ENCODE data around the gene CCDC70. TPM values are rescaled to one million over a fixed set of nuclear protein-coding genes. Genes with fewer than 3 reads are reported as not detected.
"Not testable (repeated sequence)": the region's sequence is repeated elsewhere in the genome, so short reads cannot be mapped to it uniquely, and the experiment has no call there.

CCDC70 gene
- total RNA-seq, 1 donor from 2014 or later, result not detected

GRCh38 chr13:51906581-51906980, 44.8 kb downstream of the CCDC70 start:
- Mint-ChIP-seq H3K4me3 (ENCODE audit: unreplicated experiment) (no peak overlapping the region), H3K27me3 (ENCODE audit: unreplicated experiment) (peaks cover 6% of the 10 kb centered on the region), H3K4me1 (ENCODE audit: unreplicated experiment) (no peaks in the 10 kb centered on the region), H3K36me3 (ENCODE audit: low read depth, unreplicated experiment) (no peaks in the 10 kb centered on the region), H3K9me3 (ENCODE audit: unreplicated experiment) (no peaks in the 10 kb centered on the region), H3K27ac (ENCODE audit: unreplicated experiment) (no peak overlapping the region)
- no peak for DNase-seq (ENCODE audit: low spot score)
- no peak for TF ChIP-seq CTCF (IDR thresholded peaks at IDR 0.05; ENCODE audit: unreplicated experiment)

DNA sequence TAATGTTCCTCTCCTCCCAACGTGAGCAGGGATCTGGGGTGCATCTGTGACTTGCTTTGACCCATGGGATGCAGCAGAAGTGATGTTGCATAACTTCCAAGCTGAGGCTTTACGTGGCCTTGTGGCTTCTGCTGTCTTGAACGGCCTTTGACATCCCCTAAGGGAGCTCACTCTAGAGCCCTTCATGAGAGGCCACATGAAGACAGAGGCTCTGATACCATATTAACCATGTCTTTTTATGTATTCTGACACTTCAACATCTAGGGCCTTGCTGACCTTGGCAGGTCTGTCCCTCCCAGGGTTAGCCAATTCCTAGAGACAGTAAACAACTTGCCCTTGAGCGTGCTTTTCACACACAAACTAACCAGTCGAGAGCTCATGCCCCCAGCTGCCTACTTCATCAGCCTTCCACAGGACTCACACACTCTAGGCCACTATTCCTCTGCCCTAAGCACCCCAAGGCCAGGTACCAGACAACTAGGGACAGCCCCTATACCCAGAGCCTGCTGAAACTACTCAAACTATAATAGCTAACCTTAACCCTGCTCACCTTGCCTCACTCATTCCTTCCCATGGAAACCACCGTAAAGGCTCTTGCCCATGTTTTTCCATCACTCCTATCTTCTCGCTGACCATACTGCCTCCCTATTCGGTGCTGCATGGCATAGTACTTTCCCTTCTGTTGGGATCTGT, 45.4 kb downstream of the CCDC70 start:
- Mint-ChIP-seq H3K27me3 (ENCODE audit: unreplicated experiment) (peaks cover 6% of the 10 kb centered on the region), H3K27ac (ENCODE audit: unreplicated experiment) (no peak overlapping the region), H3K4me1 (ENCODE audit: unreplicated experiment) (no peaks in the 10 kb centered on the region), H3K4me3 (ENCODE audit: unreplicated experiment) (no peak overlapping the region), H3K9me3 (ENCODE audit: unreplicated experiment) (no peaks in the 10 kb centered on the region), H3K36me3 (ENCODE audit: low read depth, unreplicated experiment) (no peaks in the 10 kb centered on the region)
- DNase-seq (ENCODE audit: low spot score), result no peak
- TF ChIP-seq CTCF (IDR thresholded peaks at IDR 0.05; ENCODE audit: unreplicated experiment), result no peak

GRCh38 chr13:51909265-51909664, 47.5 kb downstream of the CCDC70 start:
- not testable (repeated sequence) for H3K4me1 Mint-ChIP-seq (ENCODE audit: unreplicated experiment); H3K27ac Mint-ChIP-seq (ENCODE audit: unreplicated experiment); H3K9me3 Mint-ChIP-seq (ENCODE audit: unreplicated experiment); DNase-seq (ENCODE audit: low spot score); H3K27me3 Mint-ChIP-seq (ENCODE audit: unreplicated experiment); H3K4me3 Mint-ChIP-seq (ENCODE audit: unreplicated experiment); H3K36me3 Mint-ChIP-seq (ENCODE audit: low read depth, unreplicated experiment)

- Mint-ChIP-seq H3K4me3 (ENCODE audit: unreplicated experiment) (no peak overlapping the region), H3K27ac (ENCODE audit: unreplicated experiment) (no peak overlapping the region), H3K9me3 (ENCODE audit: unreplicated experiment) (no peaks in the 10 kb centered on the region), H3K36me3 (ENCODE audit: low read depth, unreplicated experiment) (no peaks in the 10 kb centered on the region), H3K4me1 (ENCODE audit: unreplicated experiment) (peaks cover 10% of the 10 kb centered on the region), H3K27me3 (ENCODE audit: unreplicated experiment) (peaks cover 7% of the 10 kb centered on the region)
- DNase-seq (ENCODE audit: low spot score), result no peak
- TF ChIP-seq CTCF (IDR thresholded peaks at IDR 0.05; ENCODE audit: unreplicated experiment), result no peak
These were observed 48.7 kb downstream of the CCDC70 start for GRCh38 chr13:51910508-51910907.

DNA sequence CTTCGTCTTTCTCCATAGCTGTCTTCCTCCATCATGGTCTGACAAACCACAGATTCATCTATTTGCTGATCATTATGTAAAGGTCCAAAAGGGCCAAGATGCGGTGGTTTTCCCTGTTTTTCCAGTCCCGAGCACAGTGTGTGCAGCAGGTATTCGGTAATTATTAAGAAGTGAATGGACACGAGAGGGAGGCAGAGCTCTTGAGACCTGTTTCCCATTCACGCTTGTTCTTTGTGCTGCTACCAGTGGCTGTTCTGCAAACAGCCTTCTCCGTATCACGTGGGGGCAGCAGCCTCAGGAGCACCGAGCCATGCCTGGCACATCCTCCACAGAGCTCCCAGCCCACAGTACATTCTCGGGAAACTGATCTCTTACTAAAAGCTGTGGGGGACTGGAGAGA, 50.3 kb downstream of the CCDC70 start:
- TF ChIP-seq CTCF (IDR thresholded peaks at IDR 0.05; ENCODE audit: unreplicated experiment), result no peak
- Mint-ChIP-seq H3K27ac (ENCODE audit: unreplicated experiment) (no peak overlapping the region), H3K4me3 (ENCODE audit: unreplicated experiment) (no peak overlapping the region), H3K27me3 (ENCODE audit: unreplicated experiment) (peaks cover 7% of the 10 kb centered on the region), H3K36me3 (ENCODE audit: low read depth, unreplicated experiment) (no peaks in the 10 kb centered on the region), H3K4me1 (ENCODE audit: unreplicated experiment) (peaks cover 10% of the 10 kb centered on the region), H3K9me3 (ENCODE audit: unreplicated experiment) (no peaks in the 10 kb centered on the region)
- no peak for DNase-seq (ENCODE audit: low spot score)
